ENCODE data around the gene FUBP1.

DNA sequence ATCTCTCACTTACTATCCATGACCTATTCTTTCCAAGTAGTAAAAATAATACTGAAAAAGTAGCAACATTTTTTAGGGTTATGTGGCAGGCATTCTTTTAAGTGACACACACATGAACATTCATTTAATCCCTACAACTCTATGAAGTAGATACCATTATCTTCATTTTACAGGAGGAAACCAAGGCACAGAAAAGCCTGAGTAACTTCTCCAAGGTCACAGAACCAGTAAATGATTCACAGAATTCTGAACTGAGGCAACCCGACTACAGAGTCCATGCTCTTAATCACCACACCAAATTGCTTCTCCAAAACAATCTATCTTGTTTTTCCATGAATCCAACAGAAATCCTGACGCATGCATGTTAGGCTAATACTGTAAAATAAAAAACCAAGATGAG lies 17.5 kb downstream of the FUBP1 start:
- no peak for TF ChIP-seq BHLHE40 (IDR thresholded peaks at IDR 0.05; ENCODE audit: low read length)
- TF ChIP-seq POLR2AphosphoS5 (IDR thresholded peaks at IDR 0.05; ENCODE audit: control insufficient read depth, insufficient read depth, low read depth, low read length): no peak
- TF ChIP-seq, protein P1, sequence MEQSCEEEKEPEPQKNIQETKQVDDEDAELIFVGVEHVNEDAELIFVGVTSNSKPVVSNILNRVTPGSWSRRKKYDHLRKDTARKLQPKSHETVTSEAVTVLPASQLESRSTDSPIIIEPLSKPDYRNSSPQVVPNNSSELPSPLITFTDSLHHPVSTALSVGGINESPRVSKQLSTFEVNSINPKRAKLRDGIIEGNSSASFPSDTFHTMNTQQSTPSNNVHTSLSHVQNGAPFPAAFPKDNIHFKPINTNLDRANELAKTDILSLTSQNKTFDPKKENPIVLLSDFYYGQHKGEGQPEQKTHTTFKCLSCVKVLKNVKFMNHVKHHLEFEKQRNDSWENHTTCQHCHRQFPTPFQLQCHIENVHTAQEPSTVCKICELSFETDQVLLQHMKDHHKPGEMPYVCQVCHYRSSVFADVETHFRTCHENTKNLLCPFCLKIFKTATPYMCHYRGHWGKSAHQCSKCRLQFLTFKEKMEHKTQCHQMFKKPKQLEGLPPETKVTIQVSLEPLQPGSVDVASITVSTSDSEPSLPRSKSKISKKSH (CRISPR knock-in tag; IDR thresholded peaks at IDR 0.05): no peak
- no peak for TF ChIP-seq ZNF12 (CRISPR knock-in tag; IDR thresholded peaks at IDR 0.05)
- no peak for TF ChIP-seq CTCF (IDR thresholded peaks at IDR 0.05 in 2 of 3, conservative IDR thresholded peaks at IDR 0.05 in 1 of 3; ENCODE audit: insufficient read depth in 2 of 3, low read depth in 1 of 3, low read length in 3 of 3)
- no peak for TF ChIP-seq ZC3H11A (IDR thresholded peaks at IDR 0.05; ENCODE audit: low read depth, low read length)
- no peak for TF ChIP-seq FOS (IDR thresholded peaks at IDR 0.05; ENCODE audit: extremely low read depth, insufficient read length)
- no peak for TF ChIP-seq ARNT (IDR thresholded peaks at IDR 0.05)
